OCI-LY1 (cell line): ENCODE data around the gene TMEM121.

Experiments
- EZH2 ChIP-seq: fragments of 200-600 bp; sonication (generic), shearing (Covaris generic); IDR thresholded peaks from 2 replicates; pipeline ENCODE4 v1.8.0; 2017; ENCODE audit warnings: borderline replicate concordance, mixed run types, mild to moderate bottlenecking, antibody characterized with exemption, low read length, moderate library complexity, mixed read lengths
- TF ChIP-seq, protein P1 (sequence below): fragments of 200-600 bp; sonication (generic), shearing (Covaris generic); IDR thresholded peaks from 2 replicates; pipeline ENCODE4 v1.5.1; 2017; ENCODE audit warnings: mild to moderate bottlenecking, antibody characterized with exemption, low read length, moderate library complexity, mixed read lengths

DNA sequence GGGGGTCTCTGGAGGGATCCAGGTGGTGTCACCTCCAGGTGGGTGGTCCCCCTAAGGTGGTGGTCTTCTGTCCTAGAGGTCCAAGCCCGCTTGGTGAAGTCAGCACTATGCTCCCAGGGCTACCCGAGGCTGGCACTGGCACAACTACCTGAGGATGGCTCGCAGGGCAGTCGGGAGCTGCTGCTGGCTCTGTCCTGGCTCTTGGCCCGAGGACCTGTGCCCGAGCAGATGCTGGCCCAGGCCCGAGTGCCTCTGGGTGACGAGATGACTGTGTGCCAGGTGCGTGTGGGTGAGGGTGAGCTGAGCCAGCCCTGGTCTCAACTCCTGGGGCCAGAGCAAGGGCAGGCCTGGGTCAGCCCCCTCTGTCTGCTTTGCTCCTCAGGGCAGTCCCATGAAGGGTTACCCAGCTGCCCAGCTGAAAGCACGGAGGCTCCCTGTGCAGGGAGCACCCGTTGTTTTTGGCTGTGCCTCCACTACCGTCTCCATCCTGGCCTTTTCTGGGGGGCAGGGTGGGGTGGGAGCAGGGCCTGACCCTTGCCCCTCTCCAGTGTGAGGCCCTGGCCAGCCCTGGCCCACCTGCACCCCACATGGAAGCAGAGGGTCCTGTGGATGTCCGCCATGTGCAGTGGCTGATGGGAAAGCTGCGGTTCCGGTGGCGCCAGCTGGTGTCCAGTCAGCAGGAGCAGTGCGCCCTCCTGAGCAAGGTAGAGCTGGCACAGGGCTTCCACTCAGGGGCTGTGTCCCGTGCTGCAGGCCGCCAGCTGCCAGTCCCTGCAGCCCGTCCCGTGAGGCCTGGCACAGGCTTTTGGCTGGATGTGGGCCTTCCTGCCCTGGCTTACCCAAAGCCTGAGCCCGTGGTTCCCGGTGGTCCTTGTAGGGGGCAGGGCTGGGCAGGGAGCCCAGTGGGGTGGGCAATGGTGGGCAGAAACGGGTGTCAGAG lies 34.1 kb upstream of the TMEM121 start:
- TF ChIP-seq, protein P1, sequence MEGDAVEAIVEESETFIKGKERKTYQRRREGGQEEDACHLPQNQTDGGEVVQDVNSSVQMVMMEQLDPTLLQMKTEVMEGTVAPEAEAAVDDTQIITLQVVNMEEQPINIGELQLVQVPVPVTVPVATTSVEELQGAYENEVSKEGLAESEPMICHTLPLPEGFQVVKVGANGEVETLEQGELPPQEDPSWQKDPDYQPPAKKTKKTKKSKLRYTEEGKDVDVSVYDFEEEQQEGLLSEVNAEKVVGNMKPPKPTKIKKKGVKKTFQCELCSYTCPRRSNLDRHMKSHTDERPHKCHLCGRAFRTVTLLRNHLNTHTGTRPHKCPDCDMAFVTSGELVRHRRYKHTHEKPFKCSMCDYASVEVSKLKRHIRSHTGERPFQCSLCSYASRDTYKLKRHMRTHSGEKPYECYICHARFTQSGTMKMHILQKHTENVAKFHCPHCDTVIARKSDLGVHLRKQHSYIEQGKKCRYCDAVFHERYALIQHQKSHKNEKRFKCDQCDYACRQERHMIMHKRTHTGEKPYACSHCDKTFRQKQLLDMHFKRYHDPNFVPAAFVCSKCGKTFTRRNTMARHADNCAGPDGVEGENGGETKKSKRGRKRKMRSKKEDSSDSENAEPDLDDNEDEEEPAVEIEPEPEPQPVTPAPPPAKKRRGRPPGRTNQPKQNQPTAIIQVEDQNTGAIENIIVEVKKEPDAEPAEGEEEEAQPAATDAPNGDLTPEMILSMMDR, result no peak
- TF ChIP-seq EZH2, result no peak
